NCI-H524 treated with DMSO at 0.1 percent for 48 hours (cell line): ENCODE results near the gene AUTS2.

ENCODE experiments used
- DNase-seq: peaks from one replicate; lab custom pipeline; 2025; lab: John Stamatoyannopoulos, UW

Gene AUTS2

GRCh38 chr7:69992938-69993337 lies 394.7 kb downstream of the AUTS2 start:
- no peak for DNase-seq

DNA sequence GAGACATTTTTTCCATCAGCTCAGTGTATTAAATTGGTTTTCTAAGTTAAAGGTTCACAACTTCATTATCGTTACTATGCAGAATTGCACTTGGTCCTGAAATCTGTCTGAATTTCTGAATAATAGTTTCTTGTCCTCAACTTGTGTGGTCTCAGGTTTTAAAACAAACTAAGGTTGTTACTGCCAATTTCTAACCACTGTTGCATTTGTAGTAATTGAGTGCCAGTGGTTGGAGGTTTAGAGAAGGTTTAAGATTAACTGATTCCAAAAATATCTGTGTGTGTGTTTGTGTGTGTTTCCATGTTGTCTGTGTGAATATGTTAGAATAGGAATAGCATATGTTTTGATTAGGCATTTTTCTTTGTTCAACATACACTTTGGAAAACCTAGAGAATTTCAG lies 395.9 kb downstream of the AUTS2 start:
- DNase-seq = no peak

- DNase-seq = no peak
Measured at GRCh38 chr7:69994886-69995542, 396.7 kb downstream of the AUTS2 start.

DNA sequence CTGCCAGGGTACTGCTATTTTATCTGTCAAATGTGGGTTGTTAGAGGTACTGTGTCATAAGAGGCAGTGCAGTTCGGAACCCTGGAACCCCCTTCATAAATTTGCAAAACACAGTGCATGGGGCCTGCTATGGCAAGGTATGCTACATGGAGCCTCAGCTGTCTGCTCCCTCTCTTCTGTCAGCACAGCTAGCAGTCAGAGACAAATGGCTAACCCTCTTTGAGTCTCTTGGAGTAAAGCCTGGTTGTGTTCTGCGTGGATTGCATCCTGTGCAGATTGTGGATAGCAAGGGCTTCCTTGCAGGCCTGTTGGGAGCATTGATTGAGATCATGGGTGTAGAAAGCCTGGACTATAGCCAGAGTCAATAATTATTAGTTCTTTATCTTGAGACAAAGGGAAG lies 397.8 kb downstream of the AUTS2 start:
- no peak for DNase-seq

DNA sequence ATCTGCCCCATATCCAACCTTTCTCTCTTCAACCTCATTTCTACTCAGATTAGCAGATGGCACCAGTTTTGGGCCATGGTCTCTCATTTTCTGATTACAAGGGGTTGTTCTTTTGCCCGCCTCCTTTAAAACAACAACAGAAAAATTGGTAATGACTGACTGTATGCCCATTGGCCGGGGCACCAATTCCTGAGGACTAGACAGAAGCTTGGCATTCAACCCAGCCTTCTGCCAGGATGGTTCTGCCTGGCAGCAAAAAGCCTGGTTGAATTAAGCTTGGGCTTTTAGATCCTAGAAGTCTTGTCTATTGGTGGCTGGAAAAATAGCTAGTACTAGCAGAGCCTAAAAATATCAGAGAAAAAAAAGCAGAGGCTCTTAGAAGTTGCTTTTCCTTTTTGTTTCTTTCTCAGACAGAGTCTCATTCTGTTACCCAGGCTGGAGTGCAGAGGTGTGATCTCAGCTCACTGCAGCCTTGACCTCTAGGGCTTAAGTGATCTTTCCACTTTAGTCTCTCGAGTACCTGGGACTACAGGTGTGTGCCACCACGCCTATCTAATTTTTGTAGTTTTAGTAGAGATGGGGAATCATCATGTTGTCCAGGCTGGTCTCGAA lies 402.6 kb downstream of the AUTS2 start:
- DNase-seq = peak; percentile 29

DNA sequence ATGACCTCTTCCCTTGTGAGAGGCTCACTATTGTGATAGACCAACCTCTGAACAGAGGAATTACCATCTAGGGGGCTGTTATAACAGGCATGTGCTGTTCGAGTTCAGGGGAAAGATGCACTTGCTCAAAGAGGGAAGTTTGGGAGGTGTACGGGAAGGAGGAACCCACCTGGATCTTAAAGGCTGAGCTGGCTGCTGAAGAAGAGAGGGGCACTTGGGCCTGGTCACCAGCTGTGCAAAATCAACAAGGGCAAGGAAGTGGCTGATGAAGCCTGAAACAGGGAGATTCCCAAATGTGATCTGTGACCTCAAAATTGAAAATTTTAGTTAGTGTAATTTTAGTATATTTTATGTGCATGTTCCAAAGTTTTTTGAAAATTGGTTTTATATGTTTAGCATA lies 407.2 kb downstream of the AUTS2 start:
- no peak for DNase-seq

GRCh38 chr7:70005891-70006260 lies 407.6 kb downstream of the AUTS2 start:
- DNase-seq = no peak

DNA sequence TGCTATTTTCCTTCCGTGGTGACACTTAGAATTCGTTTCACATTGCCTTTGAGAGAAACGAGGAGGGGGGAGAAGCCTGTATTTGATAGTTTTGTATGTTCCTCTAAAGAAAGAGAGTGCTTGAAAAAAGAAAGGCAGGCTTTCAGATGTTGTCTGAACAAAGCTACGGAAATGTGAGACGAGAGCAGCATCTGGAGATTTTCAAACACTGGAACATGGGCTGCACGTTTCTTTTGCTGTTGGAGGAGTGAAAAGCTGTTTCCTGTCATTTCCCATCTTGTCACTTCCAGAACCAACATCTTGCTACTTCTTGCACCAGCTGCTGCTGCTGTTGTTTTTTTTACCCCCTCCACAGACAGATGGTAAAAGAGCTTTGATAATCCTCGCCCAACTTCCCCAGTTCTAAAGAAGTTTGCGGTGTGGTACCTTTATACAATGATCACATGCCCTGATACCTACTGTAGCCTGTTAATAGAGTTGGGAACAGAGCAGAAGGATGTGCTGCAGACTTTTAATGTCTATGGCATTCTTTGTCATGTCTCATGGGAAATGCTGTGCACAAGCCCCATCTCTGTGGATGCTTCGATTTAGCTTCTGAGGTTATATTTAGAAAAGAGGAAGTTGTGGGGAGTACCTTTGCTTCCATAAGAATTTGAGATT lies 408.1 kb downstream of the AUTS2 start:
- peak; percentile 93 for DNase-seq

- no peak for DNase-seq
Measured at GRCh38 chr7:70008466-70008865, 410.2 kb downstream of the AUTS2 start.

DNA sequence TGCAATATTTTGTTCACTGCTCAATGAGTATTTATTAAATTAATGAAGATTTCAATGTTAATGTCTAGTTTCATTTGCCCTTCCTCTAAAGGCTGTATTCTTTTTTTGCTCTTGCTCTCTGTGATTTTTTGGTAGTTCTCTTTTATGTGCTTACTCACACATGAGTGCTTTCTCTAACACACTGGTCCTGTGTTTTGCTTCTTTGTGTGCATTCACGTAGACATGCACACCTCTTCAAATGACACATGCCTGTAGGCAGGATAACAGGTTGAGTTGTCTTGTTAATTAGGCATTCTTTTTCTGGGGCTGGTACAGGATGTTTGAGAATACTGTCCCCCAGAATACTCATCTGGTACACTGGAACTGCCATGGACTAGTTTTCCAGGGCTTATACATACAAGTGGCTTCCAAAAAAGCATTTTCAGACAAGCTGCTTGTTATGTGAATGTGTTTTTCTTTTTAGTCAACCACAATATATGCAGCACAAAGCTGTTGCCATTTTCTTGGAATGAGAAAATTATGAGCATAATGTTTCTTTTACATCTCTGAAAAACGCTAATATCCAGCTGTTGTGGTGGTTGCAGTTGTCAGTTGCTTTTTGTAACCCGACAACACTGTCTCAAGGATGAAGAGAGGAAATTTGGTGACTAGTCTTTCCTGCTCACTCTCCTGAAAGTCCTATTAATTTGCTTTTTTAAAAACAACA lies 416.4 kb downstream of the AUTS2 start:
- DNase-seq = no peak

DNA sequence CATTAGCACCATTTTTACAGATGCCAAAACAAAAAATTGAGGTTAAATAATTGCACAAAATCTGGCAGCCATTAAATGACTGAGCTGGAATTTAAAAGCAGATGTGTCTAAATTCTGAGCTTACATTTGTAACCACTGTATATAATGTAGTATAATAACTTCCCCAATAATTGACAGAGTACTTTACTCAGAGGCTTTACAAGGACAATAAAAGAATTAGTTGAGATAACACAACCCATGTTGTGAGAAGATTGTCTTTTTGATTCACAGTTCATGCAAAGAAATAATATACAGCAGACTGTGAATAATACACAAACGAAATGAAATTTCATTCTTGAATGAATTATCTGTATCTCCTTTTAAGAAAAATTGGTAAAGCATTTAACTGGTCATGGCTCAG lies 417.1 kb downstream of the AUTS2 start:
- no peak for DNase-seq

GRCh38 chr7:70016044-70016770 lies 417.9 kb downstream of the AUTS2 start:
- DNase-seq = no peak

- no peak for DNase-seq
Measured at GRCh38 chr7:70017357-70017756, 419.1 kb downstream of the AUTS2 start.

- DNase-seq = no peak
Measured at GRCh38 chr7:70018700-70019099, 420.4 kb downstream of the AUTS2 start.

- no peak for DNase-seq
Measured at GRCh38 chr7:70027867-70028266, 429.6 kb downstream of the AUTS2 start.

DNA sequence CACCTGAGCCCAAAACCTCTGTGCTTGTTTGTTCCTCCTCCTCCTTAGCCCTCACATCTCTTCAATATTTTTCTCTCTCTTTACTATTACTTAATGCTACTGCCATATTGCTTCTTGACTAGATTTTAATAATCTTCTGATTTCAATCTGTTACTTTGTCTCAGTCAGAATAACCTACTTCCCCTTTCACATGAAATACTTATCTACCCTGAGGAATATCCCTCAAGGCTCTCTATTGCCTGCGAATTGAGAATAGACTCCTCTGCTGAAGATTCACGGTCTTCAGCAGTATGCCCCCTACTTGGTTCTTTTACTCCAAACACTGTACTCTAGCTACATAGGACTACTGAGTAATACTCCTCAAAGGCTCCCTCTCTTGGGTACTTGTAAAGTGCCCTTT lies 430.3 kb downstream of the AUTS2 start:
- DNase-seq = no peak

- no peak for DNase-seq
Measured at GRCh38 chr7:70029993-70030392, 431.7 kb downstream of the AUTS2 start.

DNA sequence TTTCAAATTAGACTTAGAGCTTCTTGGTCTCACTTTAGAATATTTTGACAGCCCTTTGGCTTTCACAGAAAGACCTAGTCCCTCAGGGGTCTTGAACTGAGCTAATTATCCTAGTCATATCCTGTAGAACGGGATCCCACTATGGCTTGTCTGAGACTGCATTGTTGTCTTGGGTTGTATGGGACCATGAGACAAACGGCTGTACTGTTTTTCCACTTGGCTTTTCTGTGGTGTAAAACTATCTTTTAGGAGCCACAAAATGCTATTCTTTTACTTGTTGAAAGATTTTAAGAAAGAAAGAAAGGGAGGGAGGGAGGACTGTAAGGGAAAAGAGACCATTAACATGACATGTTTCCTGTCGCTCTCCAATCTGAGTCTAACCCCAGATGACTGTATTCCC lies 432.5 kb downstream of the AUTS2 start:
- DNase-seq = no peak

DNA sequence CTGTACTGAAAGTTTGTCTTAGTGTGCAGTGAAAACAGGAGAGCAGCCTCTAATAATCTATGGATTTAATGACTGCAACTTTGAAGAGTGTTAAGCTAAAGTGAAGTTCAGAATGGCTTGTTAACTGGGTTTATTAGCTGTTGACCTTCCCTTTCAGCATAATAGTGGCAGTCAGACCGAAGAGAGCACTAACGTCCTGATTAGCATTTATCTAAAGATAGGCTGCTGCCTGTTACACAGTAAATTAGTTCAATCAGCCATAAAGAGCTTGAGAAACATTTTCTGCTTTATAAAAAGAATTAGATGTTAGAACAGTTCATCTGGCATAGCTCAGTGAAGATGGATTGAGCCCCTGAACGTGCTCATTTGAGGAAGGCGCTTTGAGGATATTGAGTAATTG lies 433.0 kb downstream of the AUTS2 start:
- no peak for DNase-seq

GRCh38 chr7:70032649-70033048 lies 434.4 kb downstream of the AUTS2 start:
- no peak for DNase-seq

DNA sequence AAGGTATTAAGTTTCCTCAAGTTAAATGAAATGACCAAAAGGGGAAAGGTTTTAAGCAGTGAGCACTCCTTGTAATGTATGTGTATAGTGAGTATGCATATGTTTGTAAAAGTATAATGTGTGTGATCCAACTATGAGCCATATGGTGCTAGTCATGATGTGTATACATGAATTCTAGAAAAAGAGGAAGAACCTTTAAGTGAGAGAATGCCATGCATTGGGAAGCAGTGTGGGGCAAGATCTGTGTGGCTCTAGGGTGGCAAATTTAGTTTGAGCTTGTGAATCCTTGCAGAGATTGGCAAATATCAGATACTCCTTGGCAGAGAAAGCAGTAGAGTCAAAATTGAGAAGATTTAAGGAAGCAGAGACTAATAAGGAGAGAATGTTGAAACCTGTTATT lies 435.0 kb downstream of the AUTS2 start:
- DNase-seq = no peak

DNA sequence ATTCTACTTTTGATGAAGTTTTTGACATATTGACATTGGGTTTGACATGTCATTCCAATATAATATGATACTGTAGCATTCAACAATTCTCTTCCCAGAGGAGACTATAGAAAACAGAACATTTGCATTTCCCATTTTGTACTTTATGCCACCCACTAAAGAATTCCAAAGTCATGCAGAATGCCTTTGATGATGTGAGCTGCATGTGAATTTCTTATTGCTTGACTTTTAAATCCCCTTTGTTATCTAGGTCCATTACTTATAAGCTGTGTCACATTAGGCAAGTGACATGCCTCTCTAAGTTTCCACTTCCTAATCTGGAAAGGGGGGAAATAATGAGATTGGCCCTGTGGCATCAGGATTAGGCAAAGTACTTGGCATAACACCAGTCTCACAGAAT lies 436.7 kb downstream of the AUTS2 start:
- DNase-seq = no peak
